ENCODE measurements around the gene ARHGAP28. TPM values are rescaled to one million over a fixed set of nuclear protein-coding genes. Genes with fewer than 3 reads are reported as not detected.

ARHGAP28 gene
- total RNA-seq, 4 donors from 2014 or later, result 1.1 to 26.3 (median 2.6) TPM

DNA sequence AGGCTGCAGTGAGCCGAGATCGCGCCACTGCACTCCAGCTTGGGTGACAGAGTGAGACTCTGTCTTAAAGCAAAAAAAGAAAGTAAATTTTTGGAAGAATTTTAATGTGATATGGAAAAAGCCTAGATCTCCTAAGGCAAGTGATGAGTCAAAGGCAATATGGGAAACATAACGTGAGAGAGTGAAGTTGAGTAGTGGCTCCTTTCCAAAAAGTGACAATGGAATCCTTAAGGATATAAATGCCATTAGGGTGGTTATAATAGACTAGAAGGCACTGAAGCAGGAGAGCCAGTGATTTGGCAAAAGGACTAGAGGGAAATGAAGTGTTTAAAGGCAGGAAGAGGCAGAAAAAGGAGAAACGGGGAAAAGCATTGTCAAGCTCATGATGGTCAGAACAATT is 25.6 kb downstream of the ARHGAP28 start:
- no peak overlapping the region for H3K27ac ChIP-seq
- intact Hi-C loops (cut with DNase I; ENCODE audit: low total_unique reads), result no loop called here
- H3K4me1 ChIP-seq, result peaks cover 0 to 9% (median 2%) of the 10 kb centered on the region in 4 donors
- H3K9me3 ChIP-seq, result no peaks in the 10 kb centered on the region
- TF ChIP-seq POLR2A (IDR thresholded peaks at IDR 0.05) (no peak), POLR2AphosphoS5 (IDR thresholded peaks at IDR 0.05) (no peak), EP300 (IDR thresholded peaks at IDR 0.05; ENCODE audit: low read depth) (no peak)
- TF ChIP-seq, protein P1, sequence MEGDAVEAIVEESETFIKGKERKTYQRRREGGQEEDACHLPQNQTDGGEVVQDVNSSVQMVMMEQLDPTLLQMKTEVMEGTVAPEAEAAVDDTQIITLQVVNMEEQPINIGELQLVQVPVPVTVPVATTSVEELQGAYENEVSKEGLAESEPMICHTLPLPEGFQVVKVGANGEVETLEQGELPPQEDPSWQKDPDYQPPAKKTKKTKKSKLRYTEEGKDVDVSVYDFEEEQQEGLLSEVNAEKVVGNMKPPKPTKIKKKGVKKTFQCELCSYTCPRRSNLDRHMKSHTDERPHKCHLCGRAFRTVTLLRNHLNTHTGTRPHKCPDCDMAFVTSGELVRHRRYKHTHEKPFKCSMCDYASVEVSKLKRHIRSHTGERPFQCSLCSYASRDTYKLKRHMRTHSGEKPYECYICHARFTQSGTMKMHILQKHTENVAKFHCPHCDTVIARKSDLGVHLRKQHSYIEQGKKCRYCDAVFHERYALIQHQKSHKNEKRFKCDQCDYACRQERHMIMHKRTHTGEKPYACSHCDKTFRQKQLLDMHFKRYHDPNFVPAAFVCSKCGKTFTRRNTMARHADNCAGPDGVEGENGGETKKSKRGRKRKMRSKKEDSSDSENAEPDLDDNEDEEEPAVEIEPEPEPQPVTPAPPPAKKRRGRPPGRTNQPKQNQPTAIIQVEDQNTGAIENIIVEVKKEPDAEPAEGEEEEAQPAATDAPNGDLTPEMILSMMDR (IDR thresholded peaks at IDR 0.05), result no peak
- H3K27me3 ChIP-seq, result no peaks in the 10 kb centered on the region
- no peak overlapping the region for H3K4me3 ChIP-seq
- in situ Hi-C loops (cut with MboI; ENCODE audit: low pct_ligation_motif_present in 1 of 4, low pct_unique_long_range_greater_than_20kb in 1 of 4, low sequenced_read_pairs in 3 of 4), result no loop called here
- no peaks in the 10 kb centered on the region for H3K36me3 ChIP-seq
- no peak for DNase-seq
- WGBS, 2 donors (ENCODE audit: low coverage in 1 of 2), result 52 to 81% methylated on average over 2 to 5 of the region's 5 CpGs

DNA sequence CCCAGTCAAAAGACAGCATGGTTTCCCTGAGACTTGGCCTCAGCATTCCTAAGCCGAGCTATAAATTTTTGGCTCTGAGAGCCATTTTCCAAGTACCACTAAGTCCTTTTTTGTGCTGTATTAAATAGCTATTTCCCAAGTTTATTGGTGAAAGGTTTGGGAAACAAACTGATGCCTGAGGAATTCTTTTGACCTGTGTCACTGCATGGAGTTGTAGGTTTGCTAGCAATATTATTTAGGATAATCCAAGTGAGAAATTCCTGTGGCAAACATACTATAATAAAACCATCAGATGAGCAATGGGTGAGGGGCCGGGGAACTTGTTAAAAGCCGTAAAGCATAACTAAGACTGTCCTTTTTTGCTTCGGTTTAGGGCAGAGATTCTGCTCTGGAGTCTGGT is 28.4 kb downstream of the ARHGAP28 start:
- WGBS, 2 donors (ENCODE audit: low coverage in 1 of 2), result 0 to 62% methylated on average over 1 to 4 of the region's 4 CpGs
- no peaks in the 10 kb centered on the region for H3K4me1 ChIP-seq
- TF ChIP-seq POLR2A (IDR thresholded peaks at IDR 0.05), result no peak
- TF ChIP-seq POLR2AphosphoS5 (IDR thresholded peaks at IDR 0.05), result no peak
- TF ChIP-seq EP300 (IDR thresholded peaks at IDR 0.05; ENCODE audit: low read depth), result no peak
- TF ChIP-seq, protein P1 (IDR thresholded peaks at IDR 0.05), result no peak
- H3K9me3 ChIP-seq, result no peaks in the 10 kb centered on the region
- no peaks in the 10 kb centered on the region for H3K27me3 ChIP-seq
- H3K27ac ChIP-seq, result peak overlapping the region in 3 of 4 donors; percentile 11 to 34 (median 18)
- in situ Hi-C loops (cut with MboI; ENCODE audit: low pct_ligation_motif_present in 1 of 4, low pct_unique_long_range_greater_than_20kb in 1 of 4, low sequenced_read_pairs in 3 of 4) (no loop called here), intact Hi-C loops (cut with DNase I; ENCODE audit: low total_unique reads) (no loop called here)
- no peak for DNase-seq
- no peaks in the 10 kb centered on the region for H3K36me3 ChIP-seq
- no peak overlapping the region for H3K4me3 ChIP-seq

DNA sequence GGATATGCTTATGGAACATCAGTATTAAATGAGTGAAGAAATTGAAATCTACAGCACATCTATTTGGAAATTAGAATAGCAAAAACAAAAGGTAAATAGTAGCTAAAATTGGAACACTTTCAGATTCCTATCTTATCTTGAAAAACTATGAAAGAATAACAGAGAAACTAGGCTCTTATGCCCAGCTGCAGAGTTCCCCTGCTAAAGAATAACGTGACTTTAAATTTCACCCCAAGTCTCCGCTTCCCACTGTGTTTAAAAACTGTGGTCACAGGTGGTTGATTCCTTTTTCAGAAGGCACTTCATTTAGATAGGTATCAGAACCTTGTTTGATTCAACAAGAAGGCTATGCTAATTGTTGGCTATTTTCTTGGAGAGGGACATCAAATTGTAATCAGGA is 30.1 kb downstream of the ARHGAP28 start:
- in situ Hi-C loops (cut with MboI; ENCODE audit: low pct_ligation_motif_present in 1 of 4, low pct_unique_long_range_greater_than_20kb in 1 of 4, low sequenced_read_pairs in 3 of 4) (no loop called here), intact Hi-C loops (cut with DNase I; ENCODE audit: low total_unique reads) (no loop called here)
- H3K4me1 ChIP-seq, result no peaks in the 10 kb centered on the region
- no peaks in the 10 kb centered on the region for H3K9me3 ChIP-seq
- no peak overlapping the region for H3K27ac ChIP-seq
- H3K36me3 ChIP-seq, result no peaks in the 10 kb centered on the region
- TF ChIP-seq EP300 (IDR thresholded peaks at IDR 0.05; ENCODE audit: low read depth) (no peak), POLR2A (IDR thresholded peaks at IDR 0.05) (no peak), POLR2AphosphoS5 (IDR thresholded peaks at IDR 0.05) (no peak)
- TF ChIP-seq, protein P1 (IDR thresholded peaks at IDR 0.05), result no peak
- DNase-seq, result no peak
- no peaks in the 10 kb centered on the region for H3K27me3 ChIP-seq
- H3K4me3 ChIP-seq, result no peak overlapping the region
- 47 to 69% methylated on average over 2 of the region's 2 CpGs for WGBS, 2 donors (ENCODE audit: low coverage in 1 of 2)

DNA sequence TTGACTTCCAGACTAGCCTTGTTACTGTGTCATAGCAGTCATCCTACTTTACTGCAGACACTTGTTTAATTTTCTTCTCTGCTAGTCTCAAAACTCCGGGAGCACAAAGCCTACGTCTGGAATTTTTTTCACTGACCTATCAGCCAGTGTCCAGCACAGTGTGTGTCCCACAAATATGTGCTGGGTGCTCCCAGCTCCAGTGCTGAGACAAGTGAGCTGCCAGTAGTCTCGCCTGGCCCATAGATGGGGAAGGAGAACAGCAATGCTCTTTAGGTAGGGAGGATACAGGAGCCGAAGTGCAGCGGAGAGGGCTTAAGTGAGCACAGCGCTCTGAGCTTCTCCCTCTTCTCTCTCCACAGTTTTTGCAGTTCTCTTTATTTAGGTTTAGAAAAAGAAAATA is 34.0 kb downstream of the ARHGAP28 start:
- no peaks in the 10 kb centered on the region for H3K36me3 ChIP-seq
- intact Hi-C loops (cut with DNase I; ENCODE audit: low total_unique reads) (no loop called here), in situ Hi-C loops (cut with MboI; ENCODE audit: low pct_ligation_motif_present in 1 of 4, low pct_unique_long_range_greater_than_20kb in 1 of 4, low sequenced_read_pairs in 3 of 4) (no loop called here)
- H3K9me3 ChIP-seq, result no peaks in the 10 kb centered on the region
- H3K27me3 ChIP-seq, result no peaks in the 10 kb centered on the region
- no peak overlapping the region for H3K4me3 ChIP-seq
- H3K4me1 ChIP-seq, result no peaks in the 10 kb centered on the region
- WGBS, 2 donors (ENCODE audit: low coverage in 1 of 2), result 68 to 81% methylated on average over 6 of the region's 6 CpGs
- H3K27ac ChIP-seq, result peak overlapping the region in 1 of 4 donors; percentile 19
- TF ChIP-seq, protein P1 (IDR thresholded peaks at IDR 0.05), result no peak
- TF ChIP-seq POLR2AphosphoS5 (IDR thresholded peaks at IDR 0.05) (no peak), EP300 (IDR thresholded peaks at IDR 0.05; ENCODE audit: low read depth) (no peak)
- DNase-seq, result no peak

Measured in transverse colon (tissue), 4 donors.